GM13977 (cell line): ENCODE results near the gene MAP3K8.

Source experiments
- DNase-seq: peaks from one replicate; pipeline ENCODE4 v3.0.0; 2012; ENCODE audit warnings: low spot score
- in situ Hi-C: fragments of 300-500 bp; cut with MboI; formaldehyde crosslinking; loops from one replicate; pipeline ENCODE4 v1.12.0; 2022; ENCODE audit warnings: low sequenced_read_pairs, low pct_unique_long_range_greater_than_20kb, mixed read lengths, inconsistent platforms; ENCODE audit not compliant: unreplicated experiment
- TF ChIP-seq, protein P1 (sequence below): IDR thresholded peaks from 2 replicates; pipeline ENCODE4 v1.5.1; 2012; ENCODE audit warnings: mild to moderate bottlenecking, control low read depth; ENCODE audit not compliant: insufficient read depth; ENCODE audit errors: extremely low read depth, missing control alignments

MAP3K8 gene

DNA sequence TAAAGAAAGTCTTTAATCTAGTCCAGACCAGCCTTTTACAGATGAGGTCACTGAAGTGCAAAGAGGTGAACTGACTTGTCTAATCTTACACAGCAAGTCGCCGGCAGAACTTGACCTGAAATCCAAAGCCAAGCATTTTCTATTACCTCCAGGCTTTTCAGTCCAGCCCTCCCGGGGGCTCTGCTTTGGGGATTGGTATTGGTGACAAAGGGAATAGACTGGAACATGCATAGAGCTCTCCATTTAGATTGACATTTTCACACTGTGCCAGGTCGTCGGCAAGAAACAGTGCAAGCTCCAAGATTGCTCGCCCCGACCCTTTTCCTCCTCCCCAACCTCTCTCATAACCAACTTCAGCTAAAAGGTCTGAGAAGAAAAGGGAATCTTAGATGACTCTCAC lies 42.7 kb upstream of the MAP3K8 start:
- in situ Hi-C loops: no loop called here
- TF ChIP-seq, protein P1, sequence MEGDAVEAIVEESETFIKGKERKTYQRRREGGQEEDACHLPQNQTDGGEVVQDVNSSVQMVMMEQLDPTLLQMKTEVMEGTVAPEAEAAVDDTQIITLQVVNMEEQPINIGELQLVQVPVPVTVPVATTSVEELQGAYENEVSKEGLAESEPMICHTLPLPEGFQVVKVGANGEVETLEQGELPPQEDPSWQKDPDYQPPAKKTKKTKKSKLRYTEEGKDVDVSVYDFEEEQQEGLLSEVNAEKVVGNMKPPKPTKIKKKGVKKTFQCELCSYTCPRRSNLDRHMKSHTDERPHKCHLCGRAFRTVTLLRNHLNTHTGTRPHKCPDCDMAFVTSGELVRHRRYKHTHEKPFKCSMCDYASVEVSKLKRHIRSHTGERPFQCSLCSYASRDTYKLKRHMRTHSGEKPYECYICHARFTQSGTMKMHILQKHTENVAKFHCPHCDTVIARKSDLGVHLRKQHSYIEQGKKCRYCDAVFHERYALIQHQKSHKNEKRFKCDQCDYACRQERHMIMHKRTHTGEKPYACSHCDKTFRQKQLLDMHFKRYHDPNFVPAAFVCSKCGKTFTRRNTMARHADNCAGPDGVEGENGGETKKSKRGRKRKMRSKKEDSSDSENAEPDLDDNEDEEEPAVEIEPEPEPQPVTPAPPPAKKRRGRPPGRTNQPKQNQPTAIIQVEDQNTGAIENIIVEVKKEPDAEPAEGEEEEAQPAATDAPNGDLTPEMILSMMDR: no peak
- DNase-seq: no peak

DNA sequence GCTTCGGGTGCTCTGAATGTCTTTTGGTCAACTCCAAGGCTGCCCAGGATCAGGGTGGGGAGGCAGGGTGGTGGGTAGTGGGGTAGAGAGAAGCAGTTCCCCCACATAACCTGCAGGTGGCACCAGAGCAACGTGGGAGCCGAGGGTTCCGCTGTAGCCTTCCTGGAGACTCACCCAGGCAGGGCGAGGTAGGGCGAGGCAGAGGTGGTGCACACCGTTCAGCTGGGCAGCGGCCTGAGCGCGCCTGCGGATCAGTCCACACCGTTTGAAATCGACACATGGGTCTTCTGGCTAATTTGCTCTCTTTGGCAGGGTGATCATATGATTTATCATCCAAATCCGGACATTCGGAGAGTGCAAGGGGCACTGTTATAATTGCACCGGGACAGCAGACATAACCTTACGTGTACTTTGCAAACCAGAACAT lies 41.4 kb upstream of the MAP3K8 start:
- DNase-seq: peak; percentile 85
- TF ChIP-seq, protein P1: peak; percentile 89
- in situ Hi-C loops: no loop called here

DNA sequence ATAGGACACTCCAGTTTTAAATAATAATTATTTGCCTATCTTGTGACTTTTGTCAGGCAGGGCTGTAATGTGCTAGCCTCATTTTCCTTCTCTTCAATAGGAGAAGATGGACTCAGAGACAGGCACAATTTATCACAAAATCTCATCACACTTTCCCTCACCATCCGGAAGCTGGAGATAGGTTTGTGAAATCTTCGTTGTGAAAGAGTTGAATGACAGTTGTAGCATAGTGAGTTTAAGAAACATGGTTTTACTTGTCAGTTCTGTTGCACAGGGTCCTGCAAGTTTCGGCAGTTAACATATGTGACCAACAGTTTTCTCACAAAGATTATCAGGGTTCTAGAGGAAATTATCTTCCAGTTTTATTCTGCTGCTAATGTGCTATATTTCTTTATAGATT lies 37.7 kb upstream of the MAP3K8 start:
- no peak for DNase-seq
- in situ Hi-C loops: no loop called here
- TF ChIP-seq, protein P1: no peak

DNA sequence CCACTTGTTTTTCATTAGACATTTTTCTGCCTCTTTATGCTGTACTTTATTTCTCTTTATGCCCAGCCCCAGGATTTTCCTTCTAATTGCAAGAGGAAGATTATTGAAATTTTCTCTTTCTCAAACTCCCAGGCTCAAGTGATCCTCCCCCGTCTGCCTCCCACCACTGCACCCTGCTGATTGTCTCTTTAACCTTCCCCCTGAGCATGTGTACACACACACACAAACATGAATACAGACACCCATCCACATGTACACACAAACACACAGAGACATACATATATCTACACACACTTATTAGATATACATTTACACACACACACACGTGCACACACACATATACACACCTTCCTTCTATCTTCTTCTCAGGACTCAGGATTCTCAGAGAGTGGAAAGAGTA lies 37.3 kb upstream of the MAP3K8 start:
- no peak for DNase-seq
- TF ChIP-seq, protein P1: no peak
- in situ Hi-C loops: no loop called here

DNA sequence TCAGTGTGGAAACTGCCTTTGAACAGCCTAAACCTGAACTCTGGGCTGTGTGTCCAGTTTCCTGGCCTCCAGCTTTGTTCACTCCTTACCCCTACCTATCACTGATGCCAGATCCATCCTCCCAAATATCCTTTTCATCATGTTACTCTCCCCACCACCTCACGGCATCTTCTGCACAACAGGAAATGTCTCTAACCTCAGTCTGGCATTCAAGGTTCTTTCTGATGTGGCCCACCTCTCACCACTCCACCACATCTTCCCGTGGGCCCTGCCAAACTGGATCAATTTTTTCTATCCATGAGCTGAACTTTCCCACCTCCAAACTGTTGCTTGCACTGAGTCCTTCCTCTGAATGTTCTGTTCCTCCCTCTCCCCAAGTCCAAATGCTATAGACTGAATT lies 35.8 kb upstream of the MAP3K8 start:
- TF ChIP-seq, protein P1: no peak
- in situ Hi-C loops: no loop called here
- DNase-seq: no peak

DNA sequence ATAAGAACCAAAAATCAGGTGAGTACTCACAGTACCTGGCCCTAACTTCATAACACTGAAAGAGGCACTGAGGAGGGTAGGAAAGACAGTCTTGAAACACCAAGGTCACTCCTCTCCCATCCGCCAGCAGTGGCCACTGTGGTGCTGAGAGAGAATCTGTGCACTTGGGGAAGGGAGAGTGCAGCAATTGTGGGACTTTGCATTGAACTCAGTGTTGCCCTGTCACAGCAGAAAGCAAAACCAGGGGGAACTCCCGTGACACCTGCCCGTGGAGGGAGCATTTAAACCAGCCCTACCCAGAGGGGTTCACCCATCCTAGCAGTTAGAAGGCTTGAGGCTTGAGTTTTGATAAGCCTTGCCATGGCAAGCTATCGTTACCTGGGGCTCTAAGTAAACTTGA lies 35.2 kb upstream of the MAP3K8 start:
- no peak for DNase-seq
- TF ChIP-seq, protein P1: no peak
- in situ Hi-C loops: no loop called here

DNA sequence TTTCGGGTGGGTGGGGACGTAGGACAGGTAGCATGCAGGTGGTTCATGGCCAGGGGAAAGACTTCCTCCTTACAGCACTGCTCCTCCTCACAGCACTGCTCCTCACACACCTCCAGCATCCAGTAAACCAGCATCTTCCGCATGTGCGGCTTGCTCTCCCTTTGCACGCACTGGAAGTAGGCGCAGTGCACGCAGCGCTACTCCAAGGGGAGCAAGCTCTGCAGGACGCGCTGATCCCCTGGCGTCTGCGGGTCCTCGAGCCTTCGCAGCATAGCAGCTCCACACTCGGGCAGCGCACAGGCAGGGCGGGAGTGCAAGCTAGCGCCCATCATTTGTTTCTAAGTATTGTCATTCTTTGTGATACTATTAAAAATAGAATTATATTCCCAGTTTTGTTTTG lies 30.5 kb upstream of the MAP3K8 start:
- DNase-seq: no peak
- TF ChIP-seq, protein P1: no peak
- in situ Hi-C loops: no loop called here
